Naive thymus-derived CD4-positive, alpha-beta T cell (primary cell): ENCODE data around the gene OR4C6. TPM values are rescaled to one million over a fixed set of nuclear protein-coding genes. Genes with fewer than 3 reads are reported as not detected.

Experiments used
- ATAC-seq: fragments of 150-1000 bp; cut with Tn5 transposase; 2 replicates; pipeline ENCODE4 v1.10.0; 2021; ENCODE audit warnings: mild to moderate bottlenecking, moderate library complexity
- CTCF ChIA-PET: fragments of 350-600 bp; sonication (Branson Sonifier 250); formaldehyde crosslinking; loops from one replicate; lab custom pipeline; 2021; ENCODE audit warnings: antibody characterized with exemption; lab: Charles Lee
- POLR2A ChIA-PET: fragments of 350-600 bp; sonication (Branson Sonifier 250); formaldehyde crosslinking; loops from one replicate; lab custom pipeline; 2021; ENCODE audit warnings: antibody characterized with exemption, inconsistent platforms; lab: Charles Lee
- DNase-seq, 9 donors: peaks; one replicate each; pipeline versions ENCODE4 v3.0.0 to v3.0.0-alpha.2; 2020 to 2022; ENCODE audit warnings: mixed read lengths in 1 of 9
- H3K27ac ChIP-seq: one replicate; pipeline ENCODE4 v1.7.0; 2013; ENCODE audit warnings: mild to moderate bottlenecking, low read depth, low read length, moderate library complexity
- H3K27me3 ChIP-seq, 2 donors: one replicate each; pipeline ENCODE4 v1.7.0; 2013; ENCODE audit warnings: low read length in 2 of 2, mild to moderate bottlenecking in 2 of 2, moderate library complexity in 2 of 2; ENCODE audit not compliant: control insufficient read depth in 2 of 2, insufficient read depth in 2 of 2
- H3K36me3 ChIP-seq, 3 experiments: 1 replicate in 2 of 3; 2 replicates in 1 of 3; pipeline ENCODE4 v1.7.0; 2013; ENCODE audit warnings: low read length in 3 of 3, mild to moderate bottlenecking in 3 of 3, moderate library complexity in 1 of 3; ENCODE audit not compliant: insufficient read depth in 3 of 3, control insufficient read depth in 2 of 3
- H3K4me1 ChIP-seq, 2 donors: one replicate each; pipeline ENCODE4 v1.7.0; 2013; ENCODE audit warnings: low read length in 2 of 2, mild to moderate bottlenecking in 2 of 2, moderate library complexity in 1 of 2; ENCODE audit not compliant: control insufficient read depth in 2 of 2, insufficient read depth in 2 of 2
- H3K4me3 ChIP-seq: 2 replicates; pipeline ENCODE4 v1.7.0; 2013; ENCODE audit warnings: mild to moderate bottlenecking, low read length
- H3K9me3 ChIP-seq, 3 experiments: 1 replicate in 2 of 3; 2 replicates in 1 of 3; pipeline ENCODE4 v1.7.0; 2013; ENCODE audit warnings: low read length in 3 of 3; ENCODE audit not compliant: control insufficient read depth in 2 of 3
- H3K27ac Mint-ChIP-seq, 9 donors: one replicate each; pipeline ENCODE4 v1.8.0; 2020 to 2022; ENCODE audit warnings: mixed read lengths in 9 of 9, mild to moderate bottlenecking in 8 of 9, moderate library complexity in 5 of 9, inconsistent platforms in 2 of 9
- H3K27me3 Mint-ChIP-seq, 5 donors: one replicate each; pipeline ENCODE4 v1.8.0; 2021 to 2022; ENCODE audit warnings: mixed read lengths in 5 of 5, mild to moderate bottlenecking in 1 of 5
- H3K36me3 Mint-ChIP-seq, 5 donors: one replicate each; pipeline ENCODE4 v1.8.0; 2020 to 2022; ENCODE audit warnings: mixed read lengths in 5 of 5, mild to moderate bottlenecking in 3 of 5, inconsistent platforms in 1 of 5
- H3K4me1 Mint-ChIP-seq, 7 donors: one replicate each; pipeline ENCODE4 v1.8.0; 2020 to 2022; ENCODE audit warnings: mixed read lengths in 7 of 7, mild to moderate bottlenecking in 3 of 7, inconsistent platforms in 1 of 7
- H3K4me3 Mint-ChIP-seq, 10 donors: one replicate each; pipeline ENCODE4 v1.8.0; 2020 to 2022; ENCODE audit warnings: mild to moderate bottlenecking in 10 of 10, mixed read lengths in 10 of 10, moderate library complexity in 6 of 10, inconsistent platforms in 2 of 10
- H3K9me3 Mint-ChIP-seq, 11 donors: one replicate each; pipeline ENCODE4 v1.8.0; 2020 to 2022; ENCODE audit warnings: mixed read lengths in 11 of 11, mild to moderate bottlenecking in 4 of 11, inconsistent platforms in 1 of 11, moderate library complexity in 1 of 11
- intact Hi-C, 2 donors: fragments of 100-400 bp; cut with micrococcal nuclease; formaldehyde crosslinking; loops; one replicate each; pipeline ENCODE4 v1.15.1; 2023
- polyA plus RNA-seq, 2 donors: library from polyadenylated mRNA; unstranded; fragments of 300-500 nt; fragmentation: Illumina TruSeq; gene quantifications; one replicate each; pipeline ENCODE4 v1.2.3, GENCODE V29; 2021
- total RNA-seq, 6 experiments: library from RNA in 5 of 6; stranded (reverse) in 5 of 6; gene quantifications; 1 replicate in 5 of 6; 2 replicates in 1 of 6; pipeline ENCODE4 v1.2.3 and lab custom pipeline; 2021 to 2026

Gene OR4C6
- total RNA-seq (not detected), polyA plus RNA-seq (not detected), total RNA-seq (lab: John Stamatoyannopoulos, UW) (not detected)

- no peak within 1 kb of the TSS for H3K27ac Mint-ChIP-seq
- H3K4me1 Mint-ChIP-seq = peaks cover 0 to 1% (median 0%) of the 10 kb centered on the region in 7 donors
- ChIA-PET POLR2A (no interaction called here), CTCF (no interaction called here)
- ATAC-seq (no peak), DNase-seq (no peak)
- H3K27ac ChIP-seq = no peak within 1 kb of the TSS
- H3K4me3 Mint-ChIP-seq = no peak within 1 kb of the TSS
- no peaks in the 10 kb centered on the region for H3K36me3 Mint-ChIP-seq
- intact Hi-C loops = no loop called here
- H3K27me3 Mint-ChIP-seq = no peaks in the 10 kb centered on the region
- H3K9me3 ChIP-seq = no peaks in the 10 kb centered on the region
- H3K36me3 ChIP-seq = no peaks in the 10 kb centered on the region
- no peaks in the 10 kb centered on the region for H3K4me1 ChIP-seq
- H3K27me3 ChIP-seq = no peaks in the 10 kb centered on the region
- no peak within 1 kb of the TSS for H3K4me3 ChIP-seq
- peaks cover 3 to 26% (median 14%) of the 10 kb centered on the region in 11 donors for H3K9me3 Mint-ChIP-seq
These were observed at the start of gene OR4C6 for GRCh38 chr11:55661901-55662300. Gene OR4C6 (plus strand): TSS chr11:55662201. CDS start chr11:55665167, 2,966 bp downstream.

- POLR2A ChIA-PET = no interaction called here
- Mint-ChIP-seq H3K36me3 (no peaks in the 10 kb centered on the region), H3K27me3 (no peaks in the 10 kb centered on the region), H3K9me3 (peaks cover 0 to 61% (median 17%) of the 10 kb centered on the region in 11 donors), H3K4me1 (no peaks in the 10 kb centered on the region), H3K4me3 (no peak overlapping the region), H3K27ac (no peak overlapping the region)
- no peaks in the 10 kb centered on the region for H3K36me3 ChIP-seq
- intact Hi-C loops = no loop called here
- H3K27ac ChIP-seq = no peak overlapping the region
- no peaks in the 10 kb centered on the region for H3K27me3 ChIP-seq
- DNase-seq (no peak), ATAC-seq (no peak)
- H3K9me3 ChIP-seq = peaks cover 0 to 4% (median 0%) of the 10 kb centered on the region in 3 experiments
- H3K4me1 ChIP-seq = no peaks in the 10 kb centered on the region
- no peak overlapping the region for H3K4me3 ChIP-seq
- CTCF ChIA-PET = no interaction called here
These were observed 37.5 kb upstream of the OR4C6 start for GRCh38 chr11:55624531-55624930.

DNA sequence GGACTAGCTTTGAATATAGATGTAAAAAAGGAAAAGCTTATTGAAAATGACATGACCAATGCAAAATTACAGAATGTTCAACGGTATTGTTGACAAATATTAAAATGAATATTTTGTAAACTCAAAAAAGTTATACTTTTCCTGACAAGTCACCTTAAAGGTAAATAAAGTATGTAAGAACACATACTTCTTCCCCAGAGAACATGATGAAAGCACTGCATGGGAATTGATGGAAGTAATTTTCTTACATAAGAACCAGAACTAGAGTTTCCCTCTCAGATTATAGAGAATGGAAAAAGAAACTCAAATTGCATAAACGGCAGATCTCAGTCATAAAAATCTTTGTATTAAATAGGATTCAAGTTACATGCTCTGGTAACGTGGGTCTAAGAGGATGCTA lies 27.2 kb upstream of the OR4C6 start, which contains the start of gene OR4P4:
Gene OR4P4, plus strand, starts transcription at position 301 of the 400 bp plus-strand sequence.
- DNase-seq (no peak), ATAC-seq (no peak)
- Histone ChIP-seq H3K4me3 (no peak within 1 kb of the TSS), H3K9me3 (no peaks in the 10 kb centered on the region), H3K36me3 (no peaks in the 10 kb centered on the region), H3K27me3 (no peaks in the 10 kb centered on the region), H3K27ac (no peak within 1 kb of the TSS), H3K4me1 (no peaks in the 10 kb centered on the region)
- Mint-ChIP-seq H3K36me3 (no peaks in the 10 kb centered on the region), H3K9me3 (peaks cover 2 to 34% (median 7%) of the 10 kb centered on the region in 11 donors), H3K27ac (no peak within 1 kb of the TSS), H3K27me3 (no peaks in the 10 kb centered on the region), H3K4me3 (no peak within 1 kb of the TSS), H3K4me1 (no peaks in the 10 kb centered on the region)
- ChIA-PET POLR2A (no interaction called here), CTCF (no interaction called here)
- intact Hi-C loops = loop anchor here in 1 of 2 donors (10.0 kb wide), 1 partner anchor 70 kb away; no protein-coding TSS in a partner anchor

- CTCF ChIA-PET = no interaction called here
- no peak within 1 kb of the TSS for H3K4me3 Mint-ChIP-seq
- POLR2A ChIA-PET = no interaction called here
- H3K9me3 ChIP-seq = no peaks in the 10 kb centered on the region
- no peak within 1 kb of the TSS for H3K27ac Mint-ChIP-seq
- intact Hi-C loops = no loop called here
- no peaks in the 10 kb centered on the region for H3K4me1 Mint-ChIP-seq
- no peaks in the 10 kb centered on the region for H3K36me3 Mint-ChIP-seq
- peaks cover 0 to 33% (median 8%) of the 10 kb centered on the region in 11 donors for H3K9me3 Mint-ChIP-seq
- no peak for ATAC-seq
- H3K4me1 ChIP-seq = no peaks in the 10 kb centered on the region
- no peaks in the 10 kb centered on the region for H3K36me3 ChIP-seq
- H3K27ac ChIP-seq = no peak within 1 kb of the TSS
- H3K4me3 ChIP-seq = no peak within 1 kb of the TSS
- no peaks in the 10 kb centered on the region for H3K27me3 Mint-ChIP-seq
- DNase-seq = no peak
- H3K27me3 ChIP-seq = no peaks in the 10 kb centered on the region
These were observed 14.0 kb upstream of the OR4C6 start, which contains the start of gene OR4S2 for GRCh38 chr11:55648027-55648426. Gene OR4S2 (plus strand): TSS chr11:55648327. CDS start chr11:55650904, 2,577 bp downstream.

DNA sequence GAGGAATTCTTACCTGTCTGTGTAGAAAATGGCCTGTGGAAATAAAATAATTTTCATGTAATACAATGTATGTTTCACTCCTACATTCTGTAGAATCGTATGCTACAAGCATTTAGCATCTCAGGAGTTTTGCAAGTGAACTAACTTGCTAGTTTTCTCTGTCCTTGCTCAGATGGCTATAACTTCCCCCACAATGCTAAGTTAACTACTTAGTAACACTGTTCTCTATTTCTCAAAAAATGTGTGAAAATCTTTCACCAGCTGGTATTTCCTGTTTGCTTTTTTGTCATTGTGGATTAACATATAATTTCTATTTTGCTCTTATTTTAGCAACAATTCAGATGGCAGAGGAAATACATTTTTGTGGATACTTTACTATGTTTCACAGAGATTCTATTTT lies 9.4 kb upstream of the OR4C6 start:
- ATAC-seq (no peak), DNase-seq (no peak)
- Histone ChIP-seq H3K27me3 (no peaks in the 10 kb centered on the region), H3K4me1 (no peaks in the 10 kb centered on the region), H3K4me3 (no peak overlapping the region), H3K9me3 (no peaks in the 10 kb centered on the region), H3K27ac (no peak overlapping the region), H3K36me3 (no peaks in the 10 kb centered on the region)
- Mint-ChIP-seq H3K36me3 (no peaks in the 10 kb centered on the region), H3K4me3 (no peak overlapping the region), H3K27ac (no peak overlapping the region), H3K27me3 (no peaks in the 10 kb centered on the region), H3K9me3 (peaks cover 0 to 37% (median 5%) of the 10 kb centered on the region in 11 donors), H3K4me1 (no peaks in the 10 kb centered on the region)
- POLR2A ChIA-PET = no interaction called here
- CTCF ChIA-PET = no interaction called here
- intact Hi-C loops = no loop called here

DNA sequence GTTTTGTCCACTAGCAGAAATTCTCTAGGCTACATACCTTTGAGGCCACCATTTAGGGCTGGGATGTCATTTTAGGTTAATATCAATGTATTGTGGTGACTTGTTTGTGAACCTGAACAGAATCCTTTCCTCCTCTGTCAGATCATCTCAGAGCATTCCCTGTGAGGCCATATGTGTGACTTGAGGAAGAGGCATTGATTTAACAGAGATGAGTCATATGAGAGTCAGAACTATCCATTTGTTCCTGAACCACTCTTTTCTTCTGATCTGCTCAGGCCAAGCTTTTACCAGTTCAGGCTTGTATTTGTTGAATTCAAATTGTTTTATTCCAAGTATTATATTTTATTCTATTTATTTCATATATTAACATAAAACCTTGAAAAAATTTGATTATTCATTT lies 6.9 kb upstream of the OR4C6 start:
- H3K9me3 Mint-ChIP-seq = peaks cover 0 to 39% (median 13%) of the 10 kb centered on the region in 11 donors

DNA sequence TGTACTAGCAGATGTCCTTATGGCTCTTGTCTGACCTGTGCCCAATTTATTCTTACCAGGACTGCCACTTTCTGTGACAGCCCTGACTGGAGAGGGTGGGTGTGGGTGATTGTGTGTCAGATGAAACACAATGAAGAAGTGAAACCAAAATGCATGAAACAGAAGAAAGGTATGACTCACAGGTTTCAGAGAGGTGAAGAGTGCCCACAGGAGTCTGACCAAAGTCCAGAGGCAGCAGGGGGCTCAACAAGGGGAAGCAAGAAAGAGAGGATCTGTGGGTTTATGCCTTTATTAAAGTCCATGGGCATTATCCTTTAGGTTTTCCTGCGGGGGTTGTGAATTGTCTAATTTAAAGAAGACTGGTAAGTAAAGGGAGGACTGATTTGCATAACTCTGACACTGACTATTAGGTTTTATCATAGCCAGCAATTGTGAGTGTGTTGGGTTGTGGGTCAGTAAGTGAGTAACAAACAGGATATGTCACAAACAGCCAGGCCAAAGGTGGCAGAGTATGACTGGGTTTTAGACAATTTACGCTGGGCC lies 3.9 kb upstream of the OR4C6 start:
- no peak overlapping the region for H3K27ac ChIP-seq
- no peak overlapping the region for H3K4me3 ChIP-seq
- Mint-ChIP-seq H3K9me3 (peaks cover 0 to 37% (median 12%) of the 10 kb centered on the region in 11 donors), H3K27me3 (no peaks in the 10 kb centered on the region), H3K27ac (no peak overlapping the region), H3K4me3 (no peak overlapping the region), H3K36me3 (no peaks in the 10 kb centered on the region), H3K4me1 (peaks cover 0 to 1% (median 0%) of the 10 kb centered on the region in 7 donors)
- intact Hi-C loops = no loop called here
- ChIA-PET CTCF (no interaction called here), POLR2A (no interaction called here)
- no peaks in the 10 kb centered on the region for H3K9me3 ChIP-seq
- no peaks in the 10 kb centered on the region for H3K4me1 ChIP-seq
- no peaks in the 10 kb centered on the region for H3K27me3 ChIP-seq
- DNase-seq = no peak
- ATAC-seq = no peak
- no peaks in the 10 kb centered on the region for H3K36me3 ChIP-seq

More for the DNA sequence above, 6.9 kb upstream of the OR4C6 start:
- Mint-ChIP-seq H3K4me1 (no peaks in the 10 kb centered on the region), H3K27ac (no peak overlapping the region), H3K27me3 (no peaks in the 10 kb centered on the region), H3K4me3 (no peak overlapping the region), H3K36me3 (no peaks in the 10 kb centered on the region)
- Histone ChIP-seq H3K4me3 (no peak overlapping the region), H3K9me3 (no peaks in the 10 kb centered on the region), H3K4me1 (no peaks in the 10 kb centered on the region), H3K36me3 (no peaks in the 10 kb centered on the region), H3K27me3 (no peaks in the 10 kb centered on the region), H3K27ac (no peak overlapping the region)
- DNase-seq (no peak), ATAC-seq (no peak)
- intact Hi-C loops = no loop called here
- ChIA-PET CTCF (no interaction called here), POLR2A (no interaction called here)
